BJ (cell line): Measurements from ENCODE around the gene RAB11FIP4. TPM values are rescaled to one million over a fixed set of nuclear protein-coding genes. Genes with fewer than 3 reads are reported as not detected.

ENCODE experiments used
- CTCF ChIA-PET: fragments of 350-600 bp; formaldehyde crosslinking; extraction: SDS; loops from one replicate; lab custom pipeline; 2021; ENCODE audit warnings: antibody characterized with exemption, inconsistent platforms; lab: Yijun Ruan, JAX
- POLR2A ChIA-PET: fragments of 300-600 bp; sonication (Branson Sonifier 250); formaldehyde crosslinking; extraction: SDS; loops from one replicate; lab custom pipeline; 2021; ENCODE audit warnings: antibody characterized with exemption; lab: Charles Lee
- DNase-seq: peaks from one replicate; pipeline ENCODE4 v3.0.0-alpha.2; 2011; ENCODE audit warnings: low read depth
- H3K27me3 ChIP-seq: 2 replicates; pipeline ENCODE4 v1.6.0; 2011; ENCODE audit warnings: low read length; ENCODE audit not compliant: control insufficient read depth, insufficient read depth
- H3K36me3 ChIP-seq: 2 replicates; pipeline ENCODE4 v1.5.1; 2011; ENCODE audit warnings: low read length; ENCODE audit not compliant: control insufficient read depth, insufficient read depth
- H3K4me3 ChIP-seq: 2 replicates; pipeline ENCODE4 v1.5.1; 2011; ENCODE audit warnings: low read depth, mild to moderate bottlenecking, control low read depth, low read length
- polyA plus RNA-seq: library from polyadenylated mRNA; depleted of rRNA; stranded (reverse); fragments of >200 nt; gene quantifications from 2 replicates; pipeline ENCODE4 v1.2.3, GENCODE V29; 2011
- TF ChIP-seq, protein P1 (sequence below): IDR thresholded peaks from 2 replicates; pipeline ENCODE4 v1.5.1; 2011; ENCODE audit warnings: low read depth, mild to moderate bottlenecking, control low read depth, inconsistent platforms, low read length, moderate library complexity; ENCODE audit not compliant: insufficient read depth

RAB11FIP4 gene
- polyA plus RNA-seq, 1 experiment = 0.15 TPM

DNA sequence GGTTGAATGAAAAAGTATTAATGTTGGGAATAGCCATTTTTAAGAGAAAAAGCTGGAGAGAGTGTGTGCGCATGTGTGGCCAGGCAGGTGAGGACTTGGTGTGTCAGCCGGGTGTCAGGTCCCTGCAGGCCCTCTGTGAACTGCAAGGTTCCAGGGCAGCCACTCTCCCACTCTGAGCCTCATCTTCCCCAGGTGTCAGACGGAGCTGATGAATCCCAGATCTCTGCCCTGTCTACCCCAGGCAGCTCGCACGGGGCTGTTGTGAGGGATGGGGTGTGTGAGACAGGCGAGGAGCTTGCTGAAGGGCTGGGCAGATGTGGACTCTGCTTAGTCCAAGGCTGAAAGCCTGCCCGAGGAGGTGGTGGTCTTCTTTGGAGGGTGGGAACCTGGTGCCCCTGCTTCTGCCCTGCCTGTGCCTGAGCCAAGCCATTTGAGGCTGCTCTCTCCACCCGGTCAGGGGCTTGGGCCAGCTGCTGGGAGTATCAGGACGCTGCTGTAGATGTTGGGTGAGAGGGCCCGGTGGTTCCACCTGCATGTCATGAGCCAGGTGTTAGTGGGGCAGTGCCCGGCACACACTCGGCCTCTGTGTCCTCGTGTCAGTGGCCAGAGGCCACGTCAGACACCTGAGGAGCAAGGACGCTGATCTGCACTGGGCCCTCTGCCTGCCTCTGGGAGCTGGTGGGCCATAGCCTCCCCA, 122.4 kb downstream of the RAB11FIP4 start:
- TF ChIP-seq, protein P1, sequence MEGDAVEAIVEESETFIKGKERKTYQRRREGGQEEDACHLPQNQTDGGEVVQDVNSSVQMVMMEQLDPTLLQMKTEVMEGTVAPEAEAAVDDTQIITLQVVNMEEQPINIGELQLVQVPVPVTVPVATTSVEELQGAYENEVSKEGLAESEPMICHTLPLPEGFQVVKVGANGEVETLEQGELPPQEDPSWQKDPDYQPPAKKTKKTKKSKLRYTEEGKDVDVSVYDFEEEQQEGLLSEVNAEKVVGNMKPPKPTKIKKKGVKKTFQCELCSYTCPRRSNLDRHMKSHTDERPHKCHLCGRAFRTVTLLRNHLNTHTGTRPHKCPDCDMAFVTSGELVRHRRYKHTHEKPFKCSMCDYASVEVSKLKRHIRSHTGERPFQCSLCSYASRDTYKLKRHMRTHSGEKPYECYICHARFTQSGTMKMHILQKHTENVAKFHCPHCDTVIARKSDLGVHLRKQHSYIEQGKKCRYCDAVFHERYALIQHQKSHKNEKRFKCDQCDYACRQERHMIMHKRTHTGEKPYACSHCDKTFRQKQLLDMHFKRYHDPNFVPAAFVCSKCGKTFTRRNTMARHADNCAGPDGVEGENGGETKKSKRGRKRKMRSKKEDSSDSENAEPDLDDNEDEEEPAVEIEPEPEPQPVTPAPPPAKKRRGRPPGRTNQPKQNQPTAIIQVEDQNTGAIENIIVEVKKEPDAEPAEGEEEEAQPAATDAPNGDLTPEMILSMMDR = no peak
- POLR2A ChIA-PET = no interaction called here
- no peak for DNase-seq
- CTCF ChIA-PET = interaction anchor here (1.0 to 1.6 kb wide), 4 partner anchors 8 to 77 kb away, joined by 3 to 6 read pairs (median 4); no protein-coding TSS in a partner anchor
- no peak overlapping the region for H3K4me3 ChIP-seq
- H3K27me3 ChIP-seq = peaks cover 9% of the 10 kb centered on the region
- no peaks in the 10 kb centered on the region for H3K36me3 ChIP-seq

DNA sequence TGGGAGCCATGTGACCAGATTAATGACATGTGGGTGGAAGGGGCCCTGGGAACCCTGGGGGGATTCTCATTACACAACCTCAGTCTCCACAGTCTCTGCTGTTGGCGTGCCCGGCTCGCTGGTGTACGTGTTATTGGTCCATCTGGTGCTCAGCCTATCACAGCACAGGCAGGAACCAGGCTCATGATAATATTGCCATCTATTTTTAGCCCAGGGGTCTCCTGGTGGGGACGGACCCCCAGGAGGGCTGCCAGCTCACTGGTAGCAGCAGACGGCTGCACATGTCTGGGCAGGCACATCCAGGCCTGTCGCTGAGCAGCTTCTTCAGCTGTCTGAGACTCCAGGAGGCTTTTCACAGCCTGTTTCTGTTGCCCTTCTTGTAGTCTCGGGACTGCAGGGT, 123.8 kb downstream of the RAB11FIP4 start:
- Histone ChIP-seq H3K4me3 (no peak overlapping the region), H3K36me3 (no peaks in the 10 kb centered on the region), H3K27me3 (peaks cover 7% of the 10 kb centered on the region; the same call in 1 of the 2 replicates)
- ChIA-PET POLR2A (no interaction called here), CTCF (interaction anchor here (1.2 to 4.1 kb wide), 3 partner anchors 9 to 77 kb away, joined by 3 to 22 read pairs (median 6); no protein-coding TSS in a partner anchor)
- no peak for DNase-seq
- TF ChIP-seq, protein P1 = no peak

DNA sequence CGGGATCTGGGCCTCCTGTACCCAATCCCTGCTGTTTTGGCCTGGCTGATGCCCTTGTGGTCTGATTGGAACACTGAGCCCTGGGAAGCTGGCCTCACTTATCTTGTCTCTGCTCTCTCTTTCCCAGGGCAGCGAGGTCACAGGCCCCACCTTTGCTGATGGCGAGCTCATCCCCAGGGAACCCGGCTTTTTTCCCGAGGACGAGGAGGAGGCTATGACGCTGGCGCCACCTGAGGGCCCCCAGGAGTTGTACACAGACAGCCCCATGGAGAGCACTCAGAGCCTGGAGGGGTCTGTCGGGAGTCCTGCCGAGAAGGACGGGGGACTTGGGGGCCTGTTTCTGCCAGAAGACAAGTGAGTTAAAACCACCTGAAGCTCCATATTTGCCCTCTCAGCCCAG, 126.0 kb downstream of the RAB11FIP4 start:
- H3K36me3 ChIP-seq = no peaks in the 10 kb centered on the region
- ChIA-PET CTCF (interaction anchor here (0.6 to 4.1 kb wide), 6 partner anchors 8 to 80 kb away, joined by 3 to 22 read pairs (median 3); no protein-coding TSS in a partner anchor), POLR2A (no interaction called here)
- DNase-seq = no peak
- H3K4me3 ChIP-seq = no peak overlapping the region
- TF ChIP-seq, protein P1 = peak; percentile 29; the same call in 1 of the 2 replicates
- peaks cover 7% of the 10 kb centered on the region; the same call in 1 of the 2 replicates for H3K27me3 ChIP-seq

DNA sequence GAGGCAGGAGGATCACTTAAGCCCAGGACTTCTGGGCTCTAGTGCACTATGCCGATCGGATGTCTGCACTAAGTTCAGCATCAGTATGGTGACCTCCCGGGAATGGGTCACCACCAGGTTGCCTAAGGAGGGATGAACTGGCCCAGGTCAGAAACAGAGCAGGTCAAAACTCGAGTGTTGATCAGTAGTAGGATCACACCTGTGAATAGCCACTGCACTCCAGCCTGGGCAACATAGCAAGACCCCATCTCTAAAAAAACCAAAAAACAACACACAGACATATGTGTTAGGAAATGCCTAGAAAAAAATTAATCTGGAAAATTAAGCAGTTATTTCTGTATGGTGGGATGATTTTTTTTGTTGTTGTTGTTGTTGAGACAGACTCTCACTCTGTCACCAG, 127.0 kb downstream of the RAB11FIP4 start:
- POLR2A ChIA-PET = no interaction called here
- Histone ChIP-seq H3K36me3 (no peaks in the 10 kb centered on the region), H3K4me3 (no peak overlapping the region), H3K27me3 (peaks cover 7% of the 10 kb centered on the region; the same call in 1 of the 2 replicates)
- CTCF ChIA-PET = interaction anchor here (0.7 to 4.1 kb wide), 2 partner anchors 9 to 81 kb away, joined by 3 to 22 read pairs; no protein-coding TSS in a partner anchor
- DNase-seq = no peak
- TF ChIP-seq, protein P1 = no peak

DNA sequence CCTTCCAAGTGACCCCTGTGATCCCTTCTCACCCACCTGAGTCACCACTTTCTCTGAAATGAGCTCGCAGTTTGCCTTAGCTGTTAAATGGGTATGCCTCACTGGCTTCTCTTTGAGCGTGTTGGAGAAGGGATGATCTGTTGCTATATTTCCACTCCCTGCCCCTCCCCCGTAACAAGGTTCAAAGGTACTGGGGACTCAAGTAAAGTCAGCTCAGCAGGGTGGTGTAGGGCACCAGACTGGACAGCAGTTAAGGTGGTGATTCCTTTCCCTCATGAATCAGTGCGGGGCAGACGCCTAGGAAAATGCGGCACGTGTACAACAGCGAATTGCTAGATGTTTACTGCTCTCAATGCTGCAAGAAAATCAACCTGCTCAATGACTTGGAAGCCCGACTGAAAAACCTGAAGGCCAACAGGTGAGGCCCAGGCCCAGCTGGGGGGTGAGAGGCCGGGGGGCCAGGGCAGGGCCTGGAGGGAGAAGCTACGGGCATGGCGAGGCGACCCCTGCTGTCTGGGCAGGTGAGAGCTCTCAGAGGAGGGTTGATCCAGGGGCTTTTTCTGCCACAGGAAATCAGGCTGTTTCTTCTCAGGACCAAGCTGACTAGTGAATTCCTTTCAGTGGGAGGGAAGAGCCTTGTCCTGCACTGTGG, 130.3 kb downstream of the RAB11FIP4 start:
- TF ChIP-seq, protein P1 = no peak
- no peak for DNase-seq
- ChIA-PET POLR2A (no interaction called here), CTCF (interaction anchor here (1.1 to 11.7 kb wide), 6 partner anchors 10 to 321 kb away, joined by 3 to 139 read pairs (median 6); no protein-coding TSS in a partner anchor)
- no peaks in the 10 kb centered on the region for H3K27me3 ChIP-seq
- H3K4me3 ChIP-seq = no peak overlapping the region
- H3K36me3 ChIP-seq = no peaks in the 10 kb centered on the region
